MCF 10A (cell line): ENCODE data around the gene COL27A1. TPM values are rescaled to one million over a fixed set of nuclear protein-coding genes. Genes with fewer than 3 reads are reported as not detected.

Source experiments
- BruUV-seq: library from RNA; stranded (reverse); fragments of 400-500 nt; replicated peaks from 2 replicates; lab custom pipeline; 2021; lab: Mats Ljungman, UMichigan
- CTCF ChIA-PET: fragments of 300-600 bp; sonication (Branson Sonifier 250); formaldehyde crosslinking; extraction: SDS; loops from one replicate; lab custom pipeline; 2021; ENCODE audit warnings: antibody characterized with exemption, inconsistent platforms; lab: Yijun Ruan, JAX
- POLR2A ChIA-PET: fragments of 300-600, 350-650 bp; sonication (Branson Sonifier 250); formaldehyde crosslinking; extraction: SDS; loops from one replicate; lab custom pipeline; 2020; ENCODE audit warnings: antibody characterized with exemption, inconsistent platforms; lab: Yijun Ruan, JAX
- DNase-seq: peaks from one replicate; pipeline ENCODE4 v3.0.0-alpha.2; 2018; ENCODE audit not compliant: unreplicated experiment
- H3K27ac Mint-ChIP-seq: one replicate; pipeline ENCODE4 v1.8.0; 2022; ENCODE audit warnings: mild to moderate bottlenecking, low read depth, mixed read lengths; ENCODE audit not compliant: unreplicated experiment
- H3K27me3 Mint-ChIP-seq: one replicate; pipeline ENCODE4 v1.8.0; 2022; ENCODE audit warnings: mixed read lengths; ENCODE audit not compliant: insufficient read depth, unreplicated experiment
- H3K36me3 Mint-ChIP-seq: one replicate; pipeline ENCODE4 v1.8.0; 2022; ENCODE audit warnings: mild to moderate bottlenecking, moderate library complexity, mixed read lengths; ENCODE audit not compliant: insufficient read depth, unreplicated experiment
- H3K4me1 Mint-ChIP-seq: one replicate; pipeline ENCODE4 v1.8.0; 2022; ENCODE audit warnings: mixed read lengths; ENCODE audit not compliant: insufficient read depth, unreplicated experiment
- H3K4me3 Mint-ChIP-seq: one replicate; pipeline ENCODE4 v1.8.0; 2022; ENCODE audit warnings: mild to moderate bottlenecking, moderate library complexity, mixed read lengths; ENCODE audit not compliant: unreplicated experiment
- H3K9me3 Mint-ChIP-seq: one replicate; pipeline ENCODE4 v1.8.0; 2022; ENCODE audit warnings: mixed read lengths; ENCODE audit not compliant: unreplicated experiment
- intact Hi-C: fragments of 100-400 bp; cut with micrococcal nuclease; formaldehyde crosslinking; loops from 2 replicates; pipeline ENCODE4 v1.14.1; 2022
- total RNA-seq: library from RNA; stranded (reverse); gene quantifications from 2 replicates; pipeline ENCODE4 v1.2.3, GENCODE V29; 2022
- TF ChIP-seq, protein P1 (sequence below): fragments of 200-600 bp; IDR thresholded peaks from one replicate; pipeline ENCODE4 v1.8.0; 2022; ENCODE audit warnings: antibody characterized with exemption, mild to moderate bottlenecking; ENCODE audit not compliant: unreplicated experiment

COL27A1 gene
- total RNA-seq, 1 experiment from 2014 or later = 2.9 TPM

- Mint-ChIP-seq H3K27ac (no peak overlapping the region), H3K27me3 (no peaks in the 10 kb centered on the region)
These were observed 83.8 kb downstream of the COL27A1 start for GRCh38 chr9:114238891-114239875.

GRCh38 chr9:114240216-114240615 lies 84.9 kb downstream of the COL27A1 start:
- Mint-ChIP-seq H3K4me1 (no peaks in the 10 kb centered on the region), H3K9me3 (no peaks in the 10 kb centered on the region), H3K4me3 (no peak overlapping the region), H3K36me3 (no peaks in the 10 kb centered on the region), H3K27me3 (no peaks in the 10 kb centered on the region), H3K27ac (no peak overlapping the region)
- no peak for DNase-seq
- TF ChIP-seq, protein P1, sequence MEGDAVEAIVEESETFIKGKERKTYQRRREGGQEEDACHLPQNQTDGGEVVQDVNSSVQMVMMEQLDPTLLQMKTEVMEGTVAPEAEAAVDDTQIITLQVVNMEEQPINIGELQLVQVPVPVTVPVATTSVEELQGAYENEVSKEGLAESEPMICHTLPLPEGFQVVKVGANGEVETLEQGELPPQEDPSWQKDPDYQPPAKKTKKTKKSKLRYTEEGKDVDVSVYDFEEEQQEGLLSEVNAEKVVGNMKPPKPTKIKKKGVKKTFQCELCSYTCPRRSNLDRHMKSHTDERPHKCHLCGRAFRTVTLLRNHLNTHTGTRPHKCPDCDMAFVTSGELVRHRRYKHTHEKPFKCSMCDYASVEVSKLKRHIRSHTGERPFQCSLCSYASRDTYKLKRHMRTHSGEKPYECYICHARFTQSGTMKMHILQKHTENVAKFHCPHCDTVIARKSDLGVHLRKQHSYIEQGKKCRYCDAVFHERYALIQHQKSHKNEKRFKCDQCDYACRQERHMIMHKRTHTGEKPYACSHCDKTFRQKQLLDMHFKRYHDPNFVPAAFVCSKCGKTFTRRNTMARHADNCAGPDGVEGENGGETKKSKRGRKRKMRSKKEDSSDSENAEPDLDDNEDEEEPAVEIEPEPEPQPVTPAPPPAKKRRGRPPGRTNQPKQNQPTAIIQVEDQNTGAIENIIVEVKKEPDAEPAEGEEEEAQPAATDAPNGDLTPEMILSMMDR = no peak
- intact Hi-C loops = no loop called here
- CTCF ChIA-PET = interaction anchor here (0.6 to 0.8 kb wide), 5 partner anchors 16 to 209 kb away, joined by 3 read pairs; no protein-coding TSS in a partner anchor
- POLR2A ChIA-PET = no interaction called here
- BruUV-seq = no TSS peak

More at GRCh38 chr9:114238891-114239875, 83.8 kb downstream of the COL27A1 start:
- no TSS peak for BruUV-seq
- intact Hi-C loops = no loop called here
- Mint-ChIP-seq H3K4me1 (no peaks in the 10 kb centered on the region), H3K9me3 (no peaks in the 10 kb centered on the region), H3K4me3 (no peak overlapping the region), H3K36me3 (no peaks in the 10 kb centered on the region)
- ChIA-PET POLR2A (no interaction called here), CTCF (interaction anchor here (0.6 to 1.4 kb wide), 4 partner anchors 25 to 210 kb away, joined by 3 to 4 read pairs (median 3); no protein-coding TSS in a partner anchor)
- TF ChIP-seq, protein P1 = no peak
- no peak for DNase-seq

DNA sequence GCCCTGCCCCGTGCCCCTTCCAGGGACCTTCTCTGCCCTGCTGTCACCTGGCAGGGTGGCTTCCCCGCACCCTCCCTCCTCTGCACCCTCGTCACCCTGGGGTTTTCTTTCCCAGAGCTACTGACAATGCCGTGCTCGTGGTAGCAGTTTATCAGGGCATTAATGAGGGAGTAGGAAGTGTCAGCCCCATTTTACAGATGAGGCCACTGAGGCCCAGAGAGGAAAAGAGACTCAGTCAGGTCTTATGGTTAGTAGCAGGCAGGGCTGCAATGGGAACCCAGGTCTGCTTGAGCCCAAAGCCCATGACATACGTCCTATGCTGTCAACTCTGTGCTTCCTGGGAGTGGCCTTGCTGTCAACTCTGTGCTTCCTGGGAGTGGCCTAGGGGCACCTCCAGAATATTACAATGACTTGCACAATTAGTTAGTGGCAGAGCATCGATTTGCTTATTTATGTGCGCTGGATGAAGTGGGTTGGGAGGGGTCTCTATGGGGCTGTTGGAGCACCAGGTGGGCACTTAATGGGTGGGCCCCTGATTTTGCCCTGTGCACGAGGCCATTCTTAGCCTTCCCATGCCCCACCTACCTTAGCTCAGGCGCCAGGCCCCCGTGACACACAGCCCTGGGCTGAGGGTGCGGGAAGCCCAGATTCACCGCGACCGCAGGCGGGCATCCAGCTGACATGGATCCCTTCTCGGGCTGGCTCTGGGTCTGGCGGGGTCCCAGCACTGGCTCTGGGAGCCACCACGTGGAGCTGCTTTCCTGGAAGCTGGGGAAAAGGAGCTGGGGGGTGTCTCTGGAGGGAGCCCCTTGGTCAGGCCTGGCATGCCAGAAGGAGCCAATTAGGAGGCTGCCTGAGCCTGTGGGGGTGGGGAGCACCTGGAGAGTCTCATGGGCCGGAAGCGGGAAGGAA lies 85.6 kb downstream of the COL27A1 start:
- POLR2A ChIA-PET = no interaction called here
- Mint-ChIP-seq H3K36me3 (no peaks in the 10 kb centered on the region), H3K4me1 (no peaks in the 10 kb centered on the region), H3K27ac (no peak overlapping the region), H3K27me3 (no peaks in the 10 kb centered on the region), H3K9me3 (no peaks in the 10 kb centered on the region), H3K4me3 (no peak overlapping the region)
- no TSS peak for BruUV-seq
- intact Hi-C loops = no loop called here
- CTCF ChIA-PET = interaction anchor here (0.6 to 0.7 kb wide), 3 partner anchors 15 to 159 kb away, joined by 3 read pairs; no protein-coding TSS in a partner anchor
- TF ChIP-seq, protein P1 = no peak
- no peak for DNase-seq

GRCh38 chr9:114242837-114243236 lies 87.5 kb downstream of the COL27A1 start:
- ChIA-PET POLR2A (no interaction called here), CTCF (no interaction called here)
- H3K4me3 Mint-ChIP-seq = no peak overlapping the region
- no peak for DNase-seq
- no peaks in the 10 kb centered on the region for H3K27me3 Mint-ChIP-seq
- intact Hi-C loops = no loop called here
- no peaks in the 10 kb centered on the region for H3K36me3 Mint-ChIP-seq
- no TSS peak for BruUV-seq
- H3K9me3 Mint-ChIP-seq = no peaks in the 10 kb centered on the region
- H3K27ac Mint-ChIP-seq = no peak overlapping the region
- TF ChIP-seq, protein P1 = no peak
- no peaks in the 10 kb centered on the region for H3K4me1 Mint-ChIP-seq
